Gastrocnemius medialis (tissue), 4 donors: ENCODE measurements around the gene TRAK1. TPM values are rescaled to one million over a fixed set of nuclear protein-coding genes. Genes with fewer than 3 reads are reported as not detected.

Experiments used
- ATAC-seq, 2 donors: fragments of 150-250 bp; one replicate each; pipeline ENCODE4 v1.9.1; 2016
- DNase-seq, 2 donors: peaks; one replicate each; pipeline ENCODE4 v3.0.0-alpha.2; 2019
- H3K27ac ChIP-seq, 4 donors: fragments of 200-600 bp; sonication (generic); 1 replicate in 1 of 4; 2 replicates in 3 of 4; pipeline ENCODE4 v1.5.1; 2016 to 2018; ENCODE audit warnings: mild to moderate bottlenecking in 2 of 4, moderate library complexity in 1 of 4
- H3K27me3 ChIP-seq, 3 donors: fragments of 200-600 bp; sonication (generic) in 2 of 3; 1 replicate in 1 of 3; 2 replicates in 2 of 3; pipeline versions ENCODE4 v1.5.1 to v1.6.0; 2016 to 2019; ENCODE audit warnings: mild to moderate bottlenecking in 1 of 3, moderate library complexity in 1 of 3
- H3K36me3 ChIP-seq, 2 donors: fragments of 200-600 bp; sonication (generic) in 1 of 2; one replicate each; pipeline ENCODE4 v1.5.1; 2017 to 2018
- H3K4me1 ChIP-seq, 2 donors: fragments of 200-600 bp; sonication (generic) in 1 of 2; one replicate each; pipeline ENCODE4 v1.5.1; 2016 to 2017; ENCODE audit warnings: mild to moderate bottlenecking in 2 of 2
- H3K4me3 ChIP-seq, 4 donors: fragments of 200-600 bp; sonication (generic) in 3 of 4; 1 replicate in 1 of 4; 2 replicates in 3 of 4; pipeline ENCODE4 v1.5.1; 2016 to 2019; ENCODE audit warnings: mild to moderate bottlenecking in 2 of 4
- H3K9me3 ChIP-seq, 3 donors: fragments of 200-600 bp; sonication (generic) in 2 of 3; 1 replicate in 1 of 3; 2 replicates in 2 of 3; pipeline ENCODE4 v1.5.1; 2016 to 2019
- CTCF ChIP-seq, 5 experiments: fragments of 450-650 bp in 3 of 5; fragments of 200-600 bp in 2 of 5; sonication (generic) in 2 of 5; IDR thresholded peaks in 4 of 5; conservative IDR thresholded peaks in 1 of 5; 1 replicate in 4 of 5; 2 replicates in 1 of 5; pipeline ENCODE4 v1.5.1; 2016 to 2019; ENCODE audit warnings: antibody characterized with exemption in 5 of 5, mild to moderate bottlenecking in 3 of 5, moderate library complexity in 3 of 5
- POLR2A ChIP-seq, 2 donors: fragments of 450-650 bp; IDR thresholded peaks; one replicate each; pipeline ENCODE4 v1.6.1; 2017; ENCODE audit warnings: antibody characterized with exemption in 2 of 2, mild to moderate bottlenecking in 2 of 2, moderate library complexity in 2 of 2
- in situ Hi-C, 4 donors: fragments of 200-750 bp; cut with MboI; loops; one replicate each; pipeline versions ENCODE4 v1.15.0 to v1.8.0; 2017; ENCODE audit warnings: low sequenced_read_pairs in 4 of 4
- intact Hi-C: fragments of 100-400 bp; cut with DNase I; formaldehyde crosslinking; loops from one replicate; pipeline ENCODE4 v1.15.1; 2023; ENCODE audit warnings: low total_unique reads
- total RNA-seq, 4 donors: library from RNA; depleted of rRNA; stranded (reverse); fragments of >200 nt; gene quantifications; one replicate each; pipeline versions ENCODE4 v1.1.0 to v1.2.3, GENCODE V29; 2016

TRAK1 gene
- total RNA-seq, 4 donors from 2014 or later: 59.5 to 109 (median 98.6) TPM

- in situ Hi-C loops: loop anchor here (5.0 to 25.0 kb wide), 5 partner anchors 217 to 337 kb away; no protein-coding TSS in a partner anchor
- Histone ChIP-seq H3K27ac (peak overlapping the region; percentile 82 to 93 (median 86)), H3K27me3 (no peaks in the 10 kb centered on the region), H3K4me1 (peaks cover 29 to 35% of the 10 kb centered on the region in 2 donors), H3K9me3 (no peaks in the 10 kb centered on the region), H3K4me3 (peak overlapping the region in 1 of 4 donors; percentile 15), H3K36me3 (peaks cover 0 to 15% of the 10 kb centered on the region in 2 donors)
- ATAC-seq (no peak), DNase-seq (no peak)
- TF ChIP-seq POLR2A (IDR thresholded peaks at IDR 0.05): no peak
- no peak for TF ChIP-seq CTCF (IDR thresholded peaks at IDR 0.05 in 4 of 5, conservative IDR thresholded peaks at IDR 0.05 in 1 of 5)
- intact Hi-C loops: loop anchor here (10.0 kb wide), 2 partner anchors 211 to 519 kb away; no protein-coding TSS in a partner anchor
Observed at GRCh38 chr3:42225486-42226363, 134.6 kb downstream of the TRAK1 start.

- DNase-seq (no peak), ATAC-seq (peak in 1 of 2 donors; percentile 31)
- H3K9me3 ChIP-seq: no peaks in the 10 kb centered on the region
- intact Hi-C loops (loop anchor here (10.0 kb wide), 2 partner anchors 212 to 518 kb away; no protein-coding TSS in a partner anchor), in situ Hi-C loops (loop anchor here (5.0 to 25.0 kb wide), 5 partner anchors 216 to 336 kb away; no protein-coding TSS in a partner anchor)
- no peak overlapping the region for H3K4me3 ChIP-seq
- TF ChIP-seq POLR2A (IDR thresholded peaks at IDR 0.05) (no peak), CTCF (IDR thresholded peaks at IDR 0.05 in 4 of 5, conservative IDR thresholded peaks at IDR 0.05 in 1 of 5) (no peak)
- H3K27me3 ChIP-seq: no peaks in the 10 kb centered on the region
- peaks cover 29 to 35% of the 10 kb centered on the region in 2 donors for H3K4me1 ChIP-seq
- H3K27ac ChIP-seq: peak overlapping the region in 3 of 4 donors; percentile 15 to 93 (median 86)
- peaks cover 0 to 15% of the 10 kb centered on the region in 2 donors for H3K36me3 ChIP-seq
Observed at GRCh38 chr3:42226470-42227425, 135.6 kb downstream of the TRAK1 start.

GRCh38 chr3:42228796-42229195 is 137.6 kb downstream of the TRAK1 start:
- DNase-seq (no peak), ATAC-seq (no peak)
- TF ChIP-seq CTCF (IDR thresholded peaks at IDR 0.05 in 4 of 5, conservative IDR thresholded peaks at IDR 0.05 in 1 of 5): peak in 1 of 5 experiments; percentile 22
- no peak for TF ChIP-seq POLR2A (IDR thresholded peaks at IDR 0.05)
- Histone ChIP-seq H3K27ac (no peak overlapping the region), H3K9me3 (no peaks in the 10 kb centered on the region), H3K27me3 (no peaks in the 10 kb centered on the region), H3K36me3 (no peaks in the 10 kb centered on the region), H3K4me3 (no peak overlapping the region), H3K4me1 (peaks cover 29 to 33% of the 10 kb centered on the region in 2 donors)
- in situ Hi-C loops: loop anchor here (5.0 to 25.0 kb wide), 5 partner anchors 214 to 334 kb away; no protein-coding TSS in a partner anchor
- intact Hi-C loops: loop anchor here (2.0 to 10.0 kb wide), 3 partner anchors 112 to 516 kb away; no protein-coding TSS in a partner anchor

- intact Hi-C loops: loop anchor here (2.0 to 10.0 kb wide), 3 partner anchors 113 to 515 kb away; no protein-coding TSS in a partner anchor
- in situ Hi-C loops: loop anchor here (5.0 to 25.0 kb wide), 5 partner anchors 213 to 333 kb away; no protein-coding TSS in a partner anchor
- Histone ChIP-seq H3K4me3 (no peak overlapping the region), H3K36me3 (no peaks in the 10 kb centered on the region), H3K27ac (no peak overlapping the region), H3K9me3 (no peaks in the 10 kb centered on the region), H3K27me3 (no peaks in the 10 kb centered on the region), H3K4me1 (peaks cover 23 to 27% of the 10 kb centered on the region in 2 donors)
- no peak for TF ChIP-seq POLR2A (IDR thresholded peaks at IDR 0.05)
- no peak for TF ChIP-seq CTCF (IDR thresholded peaks at IDR 0.05 in 4 of 5, conservative IDR thresholded peaks at IDR 0.05 in 1 of 5)
- ATAC-seq (no peak), DNase-seq (no peak)
Observed at GRCh38 chr3:42229266-42229941, 138.2 kb downstream of the TRAK1 start.
